HEK293T (cell line): ENCODE results near the gene PHF14.

ENCODE experiments used
- ARNT ChIP-seq: fragments of 450-650 bp; IDR thresholded peaks from 2 replicates; pipeline ENCODE4 v1.6.1; 2017; ENCODE audit warnings: mild to moderate bottlenecking
- BHLHE40 ChIP-seq: fragments of 450-650 bp; IDR thresholded peaks from 2 replicates; pipeline ENCODE4 v1.6.1; 2016; ENCODE audit warnings: mild to moderate bottlenecking, moderate library complexity, borderline replicate concordance
- ELF4 ChIP-seq: fragments of 450-650 bp; IDR thresholded peaks from 2 replicates; pipeline ENCODE4 v1.6.1; 2017; ENCODE audit warnings: antibody characterized with exemption
- FOXK2 ChIP-seq: fragments of 450-650 bp; IDR thresholded peaks from 2 replicates; pipeline ENCODE4 v1.6.1; 2016; ENCODE audit warnings: mild to moderate bottlenecking
- FOXM1 ChIP-seq: fragments of 450-650 bp; IDR thresholded peaks from 2 replicates; pipeline ENCODE4 v1.6.1; 2017; ENCODE audit warnings: mild to moderate bottlenecking, borderline replicate concordance
- L3MBTL2 ChIP-seq: fragments of 450-650 bp; conservative IDR thresholded peaks from 2 replicates; pipeline ENCODE4 v1.6.1; 2016; ENCODE audit warnings: mild to moderate bottlenecking
- LEF1 ChIP-seq: fragments of 450-650 bp; IDR thresholded peaks from 2 replicates; pipeline ENCODE4 v1.6.1; 2017; ENCODE audit warnings: mild to moderate bottlenecking, borderline replicate concordance
- NFRKB ChIP-seq: fragments of 450-650 bp; IDR thresholded peaks from 2 replicates; pipeline ENCODE4 v1.6.1; 2016; ENCODE audit warnings: mild to moderate bottlenecking, moderate library complexity
- SUZ12 ChIP-seq: fragments of 450-650 bp; IDR thresholded peaks from 2 replicates; pipeline ENCODE4 v1.6.1; 2016; ENCODE audit warnings: mild to moderate bottlenecking
- TARDBP ChIP-seq: fragments of 450-650 bp; IDR thresholded peaks from 2 replicates; pipeline ENCODE4 v1.6.1; 2016
- ZNF384 ChIP-seq: fragments of 450-650 bp; IDR thresholded peaks from 2 replicates; pipeline ENCODE4 v1.6.1; 2016

GRCh38 chr7:11077816-11078215 lies 104.1 kb downstream of the PHF14 start:
- no peak for TF ChIP-seq FOXK2
- TF ChIP-seq ARNT, result no peak
- TF ChIP-seq SUZ12, result no peak
- no peak for TF ChIP-seq ELF4
- no peak for TF ChIP-seq TARDBP
- no peak for TF ChIP-seq L3MBTL2
- no peak for TF ChIP-seq LEF1
- TF ChIP-seq ZNF384, result no peak
- no peak for TF ChIP-seq NFRKB
- no peak for TF ChIP-seq FOXM1
- no peak for TF ChIP-seq BHLHE40
